ENCODE data around the gene NF1.

DNA sequence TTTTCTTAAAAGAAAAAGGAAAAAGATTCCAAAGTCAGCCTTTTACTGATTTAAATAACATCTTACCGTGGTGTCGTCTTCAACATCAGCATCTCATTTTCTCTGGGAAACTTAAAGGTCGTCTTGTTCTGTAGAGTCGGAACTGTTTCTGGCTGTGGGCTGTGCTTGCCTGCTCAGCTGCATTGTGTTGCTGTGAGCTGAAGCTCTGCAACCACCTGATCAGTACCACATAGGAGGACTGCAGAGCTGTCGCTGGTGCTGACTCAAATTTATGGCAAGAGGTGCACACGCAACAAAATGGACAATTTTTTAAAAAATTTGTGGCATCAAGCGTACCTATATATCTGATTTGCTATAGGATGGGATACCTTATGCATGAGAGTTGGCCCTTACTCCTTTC, 202.3 kb downstream of the NF1 start, which contains the start of gene OMG:
- TF ChIP-seq CREB1 (CRISPR knock-in tag; IDR thresholded peaks at IDR 0.05) (no peak), MXD4 (CRISPR knock-in tag; IDR thresholded peaks at IDR 0.05; ENCODE audit: borderline replicate concordance) (no peak), RELA (CRISPR knock-in tag; IDR thresholded peaks at IDR 0.05; ENCODE audit: borderline replicate concordance) (no peak)
- TF ChIP-seq, protein P1, sequence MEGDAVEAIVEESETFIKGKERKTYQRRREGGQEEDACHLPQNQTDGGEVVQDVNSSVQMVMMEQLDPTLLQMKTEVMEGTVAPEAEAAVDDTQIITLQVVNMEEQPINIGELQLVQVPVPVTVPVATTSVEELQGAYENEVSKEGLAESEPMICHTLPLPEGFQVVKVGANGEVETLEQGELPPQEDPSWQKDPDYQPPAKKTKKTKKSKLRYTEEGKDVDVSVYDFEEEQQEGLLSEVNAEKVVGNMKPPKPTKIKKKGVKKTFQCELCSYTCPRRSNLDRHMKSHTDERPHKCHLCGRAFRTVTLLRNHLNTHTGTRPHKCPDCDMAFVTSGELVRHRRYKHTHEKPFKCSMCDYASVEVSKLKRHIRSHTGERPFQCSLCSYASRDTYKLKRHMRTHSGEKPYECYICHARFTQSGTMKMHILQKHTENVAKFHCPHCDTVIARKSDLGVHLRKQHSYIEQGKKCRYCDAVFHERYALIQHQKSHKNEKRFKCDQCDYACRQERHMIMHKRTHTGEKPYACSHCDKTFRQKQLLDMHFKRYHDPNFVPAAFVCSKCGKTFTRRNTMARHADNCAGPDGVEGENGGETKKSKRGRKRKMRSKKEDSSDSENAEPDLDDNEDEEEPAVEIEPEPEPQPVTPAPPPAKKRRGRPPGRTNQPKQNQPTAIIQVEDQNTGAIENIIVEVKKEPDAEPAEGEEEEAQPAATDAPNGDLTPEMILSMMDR (IDR thresholded peaks at IDR 0.05), result no peak
- TF ChIP-seq, protein P2, sequence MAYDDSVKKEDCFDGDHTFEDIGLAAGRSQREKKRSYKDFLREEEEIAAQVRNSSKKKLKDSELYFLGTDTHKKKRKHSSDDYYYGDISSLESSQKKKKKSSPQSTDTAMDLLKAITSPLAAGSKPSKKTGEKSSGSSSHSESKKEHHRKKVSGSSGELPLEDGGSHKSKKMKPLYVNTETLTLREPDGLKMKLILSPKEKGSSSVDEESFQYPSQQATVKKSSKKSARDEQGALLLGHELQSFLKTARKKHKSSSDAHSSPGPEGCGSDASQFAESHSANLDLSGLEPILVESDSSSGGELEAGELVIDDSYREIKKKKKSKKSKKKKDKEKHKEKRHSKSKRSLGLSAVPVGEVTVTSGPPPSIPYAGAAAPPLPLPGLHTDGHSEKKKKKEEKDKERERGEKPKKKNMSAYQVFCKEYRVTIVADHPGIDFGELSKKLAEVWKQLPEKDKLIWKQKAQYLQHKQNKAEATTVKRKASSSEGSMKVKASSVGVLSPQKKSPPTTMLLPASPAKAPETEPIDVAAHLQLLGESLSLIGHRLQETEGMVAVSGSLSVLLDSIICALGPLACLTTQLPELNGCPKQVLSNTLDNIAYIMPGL (CRISPR knock-in tag; IDR thresholded peaks at IDR 0.05), result no peak
- TF ChIP-seq, protein P3, sequence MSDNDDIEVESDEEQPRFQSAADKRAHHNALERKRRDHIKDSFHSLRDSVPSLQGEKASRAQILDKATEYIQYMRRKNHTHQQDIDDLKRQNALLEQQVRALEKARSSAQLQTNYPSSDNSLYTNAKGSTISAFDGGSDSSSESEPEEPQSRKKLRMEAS (CRISPR knock-in tag; IDR thresholded peaks at IDR 0.05), result no peak
